HG02970 (cell line): Measurements from ENCODE around the gene NAA60.
"Not testable (repeated sequence)": the region's sequence is repeated elsewhere in the genome, so short reads cannot be mapped to it uniquely, and the experiment has no call there.

Source experiments
- ATAC-seq: cut with Tn5 transposase; IDR thresholded peaks from one replicate; pipeline ENCODE4 v1.9.1; 2021; ENCODE audit warnings: mild to moderate bottlenecking, moderate library complexity, moderate number of reproducible peaks; ENCODE audit not compliant: unreplicated experiment, low FRiP score

The NAA60 gene

GRCh38 chr16:3460585-3460984 lies 17.1 kb downstream of the NAA60 start:
- ATAC-seq, result no peak

- ATAC-seq, result no peak
Observed at GRCh38 chr16:3461151-3461550, 17.7 kb downstream of the NAA60 start.

GRCh38 chr16:3465301-3465700 lies 21.8 kb downstream of the NAA60 start:
- no peak for ATAC-seq

GRCh38 chr16:3465911-3466584 lies 22.6 kb downstream of the NAA60 start:
- no peak for ATAC-seq

- no peak for ATAC-seq
Observed at GRCh38 chr16:3467182-3467581, 23.7 kb downstream of the NAA60 start.

GRCh38 chr16:3467921-3468320 lies 24.4 kb downstream of the NAA60 start:
- ATAC-seq, result no peak

- no peak for ATAC-seq
Observed at GRCh38 chr16:3468501-3468900, 25.0 kb downstream of the NAA60 start.

- no peak for ATAC-seq
Observed at GRCh38 chr16:3469736-3470135, 26.3 kb downstream of the NAA60 start.

GRCh38 chr16:3470723-3471122 lies 27.2 kb downstream of the NAA60 start:
- ATAC-seq, result no peak

- no peak for ATAC-seq
Observed at GRCh38 chr16:3471518-3472176, 28.2 kb downstream of the NAA60 start.

- ATAC-seq, result no peak
Observed at GRCh38 chr16:3472878-3473595, 29.6 kb downstream of the NAA60 start.

- ATAC-seq, result not testable (repeated sequence)
Observed at GRCh38 chr16:3473596-3473943, 30.1 kb downstream of the NAA60 start.

- no peak for ATAC-seq
Observed at GRCh38 chr16:3474136-3474779, 30.8 kb downstream of the NAA60 start.

- not testable (repeated sequence) for ATAC-seq
Observed at GRCh38 chr16:3474870-3475269, 31.4 kb downstream of the NAA60 start.

- no peak for ATAC-seq
Observed at GRCh38 chr16:3475604-3476375, 32.3 kb downstream of the NAA60 start.

GRCh38 chr16:3476409-3476808 lies 32.9 kb downstream of the NAA60 start:
- ATAC-seq, result no peak

GRCh38 chr16:3478242-3478925 lies 34.9 kb downstream of the NAA60 start:
- no peak for ATAC-seq

- ATAC-seq, result no peak
Observed at GRCh38 chr16:3479654-3480216, 36.3 kb downstream of the NAA60 start.

- no peak for ATAC-seq
Observed at GRCh38 chr16:3480901-3481695, 37.6 kb downstream of the NAA60 start.
